Measurements from ENCODE around the gene TMEM121. TPM values are rescaled to one million over a fixed set of nuclear protein-coding genes. Genes with fewer than 3 reads are reported as not detected.
A peak's percentile ranks its signal among the peaks of the same experiment; 100 is the strongest.

TMEM121 gene
- total and polyA plus RNA-seq, 2 of the 8 experiments (the other 6 are each of a cell fraction or from before 2014, with no cell fraction given) = 1.9 TPM; not detected in 1

DNA sequence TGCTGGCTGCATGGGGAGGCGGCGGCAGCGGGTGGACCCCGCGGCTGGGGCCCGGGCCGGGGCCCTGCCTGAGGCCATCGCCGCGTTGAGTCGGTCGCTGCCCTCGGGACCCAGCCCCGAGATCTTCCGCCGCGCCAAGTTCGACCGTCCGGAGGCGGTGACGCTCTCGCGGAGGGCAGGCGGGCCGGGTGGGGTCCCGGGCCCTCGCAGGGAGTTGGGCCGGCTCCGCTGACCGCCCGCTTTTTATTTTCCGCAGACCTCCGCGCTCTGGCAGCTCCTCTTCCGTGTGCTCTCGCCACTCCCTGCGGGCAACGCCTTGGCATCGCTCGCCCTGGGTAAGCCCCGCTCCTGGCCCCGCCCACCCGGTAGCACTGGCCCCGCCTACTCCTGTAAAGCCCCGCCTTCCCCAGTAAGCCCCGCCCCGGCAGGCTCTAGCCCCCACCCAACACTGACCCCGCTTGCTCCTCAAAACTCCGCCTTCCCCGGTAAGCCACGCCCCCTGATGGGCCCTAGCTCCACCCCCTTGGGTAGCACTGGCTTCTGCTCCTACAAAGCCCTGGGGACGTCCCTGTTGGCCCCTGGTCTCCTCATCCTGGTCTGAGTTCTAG is 34.9 kb upstream of the TMEM121 start (continued):
- TF ChIP-seq, protein P1, sequence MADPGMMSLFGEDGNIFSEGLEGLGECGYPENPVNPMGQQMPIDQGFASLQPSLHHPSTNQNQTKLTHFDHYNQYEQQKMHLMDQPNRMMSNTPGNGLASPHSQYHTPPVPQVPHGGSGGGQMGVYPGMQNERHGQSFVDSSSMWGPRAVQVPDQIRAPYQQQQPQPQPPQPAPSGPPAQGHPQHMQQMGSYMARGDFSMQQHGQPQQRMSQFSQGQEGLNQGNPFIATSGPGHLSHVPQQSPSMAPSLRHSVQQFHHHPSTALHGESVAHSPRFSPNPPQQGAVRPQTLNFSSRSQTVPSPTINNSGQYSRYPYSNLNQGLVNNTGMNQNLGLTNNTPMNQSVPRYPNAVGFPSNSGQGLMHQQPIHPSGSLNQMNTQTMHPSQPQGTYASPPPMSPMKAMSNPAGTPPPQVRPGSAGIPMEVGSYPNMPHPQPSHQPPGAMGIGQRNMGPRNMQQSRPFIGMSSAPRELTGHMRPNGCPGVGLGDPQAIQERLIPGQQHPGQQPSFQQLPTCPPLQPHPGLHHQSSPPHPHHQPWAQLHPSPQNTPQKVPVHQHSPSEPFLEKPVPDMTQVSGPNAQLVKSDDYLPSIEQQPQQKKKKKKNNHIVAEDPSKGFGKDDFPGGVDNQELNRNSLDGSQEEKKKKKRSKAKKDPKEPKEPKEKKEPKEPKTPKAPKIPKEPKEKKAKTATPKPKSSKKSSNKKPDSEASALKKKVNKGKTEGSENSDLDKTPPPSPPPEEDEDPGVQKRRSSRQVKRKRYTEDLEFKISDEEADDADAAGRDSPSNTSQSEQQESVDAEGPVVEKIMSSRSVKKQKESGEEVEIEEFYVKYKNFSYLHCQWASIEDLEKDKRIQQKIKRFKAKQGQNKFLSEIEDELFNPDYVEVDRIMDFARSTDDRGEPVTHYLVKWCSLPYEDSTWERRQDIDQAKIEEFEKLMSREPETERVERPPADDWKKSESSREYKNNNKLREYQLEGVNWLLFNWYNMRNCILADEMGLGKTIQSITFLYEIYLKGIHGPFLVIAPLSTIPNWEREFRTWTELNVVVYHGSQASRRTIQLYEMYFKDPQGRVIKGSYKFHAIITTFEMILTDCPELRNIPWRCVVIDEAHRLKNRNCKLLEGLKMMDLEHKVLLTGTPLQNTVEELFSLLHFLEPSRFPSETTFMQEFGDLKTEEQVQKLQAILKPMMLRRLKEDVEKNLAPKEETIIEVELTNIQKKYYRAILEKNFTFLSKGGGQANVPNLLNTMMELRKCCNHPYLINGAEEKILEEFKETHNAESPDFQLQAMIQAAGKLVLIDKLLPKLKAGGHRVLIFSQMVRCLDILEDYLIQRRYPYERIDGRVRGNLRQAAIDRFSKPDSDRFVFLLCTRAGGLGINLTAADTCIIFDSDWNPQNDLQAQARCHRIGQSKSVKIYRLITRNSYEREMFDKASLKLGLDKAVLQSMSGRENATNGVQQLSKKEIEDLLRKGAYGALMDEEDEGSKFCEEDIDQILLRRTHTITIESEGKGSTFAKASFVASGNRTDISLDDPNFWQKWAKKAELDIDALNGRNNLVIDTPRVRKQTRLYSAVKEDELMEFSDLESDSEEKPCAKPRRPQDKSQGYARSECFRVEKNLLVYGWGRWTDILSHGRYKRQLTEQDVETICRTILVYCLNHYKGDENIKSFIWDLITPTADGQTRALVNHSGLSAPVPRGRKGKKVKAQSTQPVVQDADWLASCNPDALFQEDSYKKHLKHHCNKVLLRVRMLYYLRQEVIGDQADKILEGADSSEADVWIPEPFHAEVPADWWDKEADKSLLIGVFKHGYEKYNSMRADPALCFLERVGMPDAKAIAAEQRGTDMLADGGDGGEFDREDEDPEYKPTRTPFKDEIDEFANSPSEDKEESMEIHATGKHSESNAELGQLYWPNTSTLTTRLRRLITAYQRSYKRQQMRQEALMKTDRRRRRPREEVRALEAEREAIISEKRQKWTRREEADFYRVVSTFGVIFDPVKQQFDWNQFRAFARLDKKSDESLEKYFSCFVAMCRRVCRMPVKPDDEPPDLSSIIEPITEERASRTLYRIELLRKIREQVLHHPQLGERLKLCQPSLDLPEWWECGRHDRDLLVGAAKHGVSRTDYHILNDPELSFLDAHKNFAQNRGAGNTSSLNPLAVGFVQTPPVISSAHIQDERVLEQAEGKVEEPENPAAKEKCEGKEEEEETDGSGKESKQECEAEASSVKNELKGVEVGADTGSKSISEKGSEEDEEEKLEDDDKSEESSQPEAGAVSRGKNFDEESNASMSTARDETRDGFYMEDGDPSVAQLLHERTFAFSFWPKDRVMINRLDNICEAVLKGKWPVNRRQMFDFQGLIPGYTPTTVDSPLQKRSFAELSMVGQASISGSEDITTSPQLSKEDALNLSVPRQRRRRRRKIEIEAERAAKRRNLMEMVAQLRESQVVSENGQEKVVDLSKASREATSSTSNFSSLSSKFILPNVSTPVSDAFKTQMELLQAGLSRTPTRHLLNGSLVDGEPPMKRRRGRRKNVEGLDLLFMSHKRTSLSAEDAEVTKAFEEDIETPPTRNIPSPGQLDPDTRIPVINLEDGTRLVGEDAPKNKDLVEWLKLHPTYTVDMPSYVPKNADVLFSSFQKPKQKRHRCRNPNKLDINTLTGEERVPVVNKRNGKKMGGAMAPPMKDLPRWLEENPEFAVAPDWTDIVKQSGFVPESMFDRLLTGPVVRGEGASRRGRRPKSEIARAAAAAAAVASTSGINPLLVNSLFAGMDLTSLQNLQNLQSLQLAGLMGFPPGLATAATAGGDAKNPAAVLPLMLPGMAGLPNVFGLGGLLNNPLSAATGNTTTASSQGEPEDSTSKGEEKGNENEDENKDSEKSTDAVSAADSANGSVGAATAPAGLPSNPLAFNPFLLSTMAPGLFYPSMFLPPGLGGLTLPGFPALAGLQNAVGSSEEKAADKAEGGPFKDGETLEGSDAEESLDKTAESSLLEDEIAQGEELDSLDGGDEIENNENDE (IDR thresholded peaks at IDR 0.05; ENCODE audit: insufficient replicate concordance, low read length) = no peak
- TF ChIP-seq ASH2L (IDR thresholded peaks at IDR 0.05; ENCODE audit: low read length) (peak; percentile 71), CHD1 (IDR thresholded peaks at IDR 0.05; ENCODE audit: low read depth, low read length) (no peak), EP300 (IDR thresholded peaks at IDR 0.05; ENCODE audit: borderline replicate concordance in 1 of 2, low read depth in 2 of 2, low read length in 2 of 2) (no peak), RBBP5 (IDR thresholded peaks at IDR 0.05; ENCODE audit: borderline replicate concordance, low read depth, low read length) (0 out of 2 replicates have a peak, but pooled peaks have one; percentile 28), NANOG (IDR thresholded peaks at IDR 0.05; ENCODE audit: insufficient read depth, low read depth, low read length, poor library complexity, severe bottlenecking) (no peak), SP1 (IDR thresholded peaks at IDR 0.05; ENCODE audit: low read depth, low read length) (no peak), KDM4A (IDR thresholded peaks at IDR 0.05; ENCODE audit: low read depth, low read length, severe bottlenecking) (peak; percentile 92), USF2 (IDR thresholded peaks at IDR 0.05; ENCODE audit: low read length) (no peak)

All from H1 (cell line).